NK-92 (cell line): ENCODE results near the gene DNAJB8.

Source experiments
- DNase-seq: peaks from one replicate; lab custom pipeline; 2025; ENCODE audit not compliant: unreplicated experiment; lab: John Stamatoyannopoulos, UW

The DNAJB8 gene

GRCh38 chr3:128483657-128484403 lies 17.1 kb upstream of the DNAJB8 start:
- DNase-seq = no peak

- DNase-seq = no peak
Observed at GRCh38 chr3:128482666-128483656, 16.3 kb upstream of the DNAJB8 start.

DNA sequence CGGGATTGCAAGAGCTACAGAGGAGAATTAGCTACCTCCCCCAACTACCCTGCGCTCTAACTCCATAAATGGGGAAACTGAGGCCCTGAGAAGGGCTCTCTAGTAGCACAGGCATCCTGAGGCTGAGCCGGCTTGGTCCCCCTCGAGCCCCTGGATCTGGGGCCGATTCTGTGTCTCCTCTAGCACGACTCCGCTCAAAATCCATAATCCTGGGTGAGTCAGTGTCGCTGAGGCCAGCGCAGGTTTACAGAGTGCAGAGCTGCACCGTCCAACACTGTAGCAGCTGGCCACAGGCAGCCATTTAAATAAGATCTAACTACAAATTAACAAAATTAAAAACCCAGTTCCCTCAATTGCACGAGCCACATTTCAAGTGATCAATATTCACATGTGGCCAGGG lies 15.5 kb upstream of the DNAJB8 start:
- DNase-seq = no peak

DNA sequence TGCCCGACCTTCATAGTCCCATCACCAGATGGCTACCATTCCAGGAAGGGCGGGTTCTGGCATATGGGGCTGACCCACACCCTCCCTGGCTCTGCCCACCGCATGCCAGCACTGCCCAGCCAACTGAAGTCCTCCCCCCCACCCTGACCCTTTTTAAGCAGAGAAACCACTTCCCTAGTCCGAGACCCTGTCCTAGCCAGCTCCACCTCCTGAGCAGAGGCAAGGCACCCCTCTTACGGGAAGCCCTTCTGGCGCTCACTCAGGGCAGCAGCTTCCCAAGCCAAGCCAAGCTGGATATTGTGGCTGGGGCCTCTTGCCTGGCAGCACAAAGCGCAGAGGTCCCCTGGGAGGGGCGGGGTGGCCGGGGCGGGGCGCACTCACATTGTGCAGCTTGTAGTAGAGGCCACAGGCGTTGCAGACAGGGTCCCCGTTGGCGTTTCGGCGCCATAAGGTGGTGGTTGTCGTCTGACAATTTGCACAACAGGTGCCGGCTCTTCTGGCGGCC lies 14.8 kb upstream of the DNAJB8 start:
- DNase-seq = no peak

DNA sequence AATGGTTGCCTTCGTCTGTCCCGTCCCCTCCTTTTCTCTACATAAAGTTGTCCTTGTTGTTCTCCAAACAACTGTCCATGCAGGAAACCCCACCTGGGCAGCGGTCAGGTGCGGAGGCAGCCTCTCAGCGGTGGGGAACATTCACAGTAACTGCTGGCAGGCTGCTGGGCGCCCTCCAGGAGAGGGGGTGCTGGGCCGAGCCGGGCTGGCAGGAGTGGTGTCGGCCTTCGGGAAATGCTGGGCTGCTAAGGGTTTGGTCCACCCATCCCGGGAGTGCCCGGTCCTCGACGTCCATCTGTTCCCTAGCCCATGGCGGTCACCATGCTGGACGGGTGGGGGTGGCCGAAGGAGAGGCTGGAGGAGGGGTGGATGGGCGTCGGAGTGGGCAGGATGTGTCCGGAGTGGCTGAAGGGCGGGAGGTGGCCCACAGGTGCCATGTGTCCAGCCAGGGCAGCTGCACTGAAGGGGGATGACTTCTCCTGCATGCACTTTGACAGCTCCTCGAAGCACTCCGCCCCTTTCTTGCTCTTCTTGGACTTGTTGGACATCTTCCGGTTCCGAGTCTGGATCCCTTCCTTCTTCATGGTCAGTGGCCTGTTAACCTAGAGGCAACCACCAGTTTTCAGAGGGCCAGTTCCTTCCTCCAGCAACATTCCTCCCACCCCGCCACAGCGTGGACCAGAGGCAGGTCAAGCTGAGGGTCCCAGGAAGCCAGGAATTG lies 14.2 kb upstream of the DNAJB8 start:
- DNase-seq = no peak

DNA sequence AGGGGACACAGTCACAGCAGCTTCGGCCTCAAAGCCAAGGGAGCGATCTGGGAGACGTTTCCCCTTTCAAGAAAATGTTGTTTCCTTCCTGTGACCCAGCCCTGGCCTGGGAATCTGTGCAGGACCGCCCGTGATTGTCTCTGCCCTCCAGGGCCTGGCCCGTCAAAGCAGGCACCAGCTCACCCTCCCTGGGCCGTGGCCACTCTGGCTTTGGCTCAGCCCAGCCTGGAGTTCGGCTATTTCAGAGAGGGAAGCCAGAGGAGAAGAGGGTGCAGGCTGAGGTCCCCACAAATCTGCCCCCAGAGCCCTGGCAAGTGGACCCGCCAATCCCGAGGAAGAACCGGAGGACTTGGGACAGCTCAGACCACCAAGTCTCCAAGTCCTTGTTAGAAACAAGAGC lies 13.6 kb upstream of the DNAJB8 start:
- DNase-seq = no peak

GRCh38 chr3:128479558-128480086 lies 12.9 kb upstream of the DNAJB8 start:
- no peak for DNase-seq

- no peak for DNase-seq
Observed at GRCh38 chr3:128478576-128479506, 12.2 kb upstream of the DNAJB8 start.

- no peak for DNase-seq
Observed at GRCh38 chr3:128476659-128477058, 10.0 kb upstream of the DNAJB8 start.

DNA sequence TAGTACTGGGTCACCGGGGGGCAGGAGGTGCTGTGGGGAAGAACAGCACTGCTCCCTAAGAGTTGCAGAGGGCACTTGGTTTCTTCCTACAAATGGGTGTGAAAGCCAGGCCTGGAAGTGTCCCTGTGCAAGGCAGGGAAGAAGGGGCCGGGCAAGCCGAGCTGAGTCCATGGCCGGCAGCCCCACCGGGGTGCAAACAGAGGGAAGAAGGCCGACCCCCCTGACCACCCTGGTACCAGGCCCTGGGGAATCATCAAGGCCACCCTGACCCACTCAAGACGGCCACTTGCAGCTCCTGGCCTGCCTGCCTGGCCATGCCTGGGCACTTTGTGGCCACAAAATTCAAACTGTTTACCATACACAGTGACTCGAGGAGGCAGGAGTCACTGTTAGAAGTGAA lies 8.7 kb upstream of the DNAJB8 start:
- no peak for DNase-seq

DNA sequence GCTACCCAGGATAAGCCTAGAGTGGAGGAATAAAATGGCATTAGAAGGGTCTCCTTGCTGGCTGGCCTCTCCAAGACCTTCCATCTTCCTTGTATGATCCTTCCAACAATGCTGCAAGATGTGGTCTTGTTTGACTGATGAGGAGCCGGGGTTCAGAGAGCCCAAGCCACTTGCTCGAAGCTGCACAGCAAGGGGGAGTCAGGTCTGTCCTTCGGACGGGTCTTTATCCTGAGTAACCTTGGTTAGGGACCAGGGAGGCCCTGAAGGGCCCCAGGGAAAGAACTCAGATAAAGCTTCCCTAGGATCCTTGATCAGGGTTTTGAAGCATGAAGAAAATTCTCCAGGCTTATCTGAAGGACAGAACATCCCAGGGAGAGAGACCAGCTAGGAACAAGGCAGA lies 7.0 kb upstream of the DNAJB8 start:
- DNase-seq = no peak

- no peak for DNase-seq
Observed at GRCh38 chr3:128473180-128473519, 6.5 kb upstream of the DNAJB8 start.

DNA sequence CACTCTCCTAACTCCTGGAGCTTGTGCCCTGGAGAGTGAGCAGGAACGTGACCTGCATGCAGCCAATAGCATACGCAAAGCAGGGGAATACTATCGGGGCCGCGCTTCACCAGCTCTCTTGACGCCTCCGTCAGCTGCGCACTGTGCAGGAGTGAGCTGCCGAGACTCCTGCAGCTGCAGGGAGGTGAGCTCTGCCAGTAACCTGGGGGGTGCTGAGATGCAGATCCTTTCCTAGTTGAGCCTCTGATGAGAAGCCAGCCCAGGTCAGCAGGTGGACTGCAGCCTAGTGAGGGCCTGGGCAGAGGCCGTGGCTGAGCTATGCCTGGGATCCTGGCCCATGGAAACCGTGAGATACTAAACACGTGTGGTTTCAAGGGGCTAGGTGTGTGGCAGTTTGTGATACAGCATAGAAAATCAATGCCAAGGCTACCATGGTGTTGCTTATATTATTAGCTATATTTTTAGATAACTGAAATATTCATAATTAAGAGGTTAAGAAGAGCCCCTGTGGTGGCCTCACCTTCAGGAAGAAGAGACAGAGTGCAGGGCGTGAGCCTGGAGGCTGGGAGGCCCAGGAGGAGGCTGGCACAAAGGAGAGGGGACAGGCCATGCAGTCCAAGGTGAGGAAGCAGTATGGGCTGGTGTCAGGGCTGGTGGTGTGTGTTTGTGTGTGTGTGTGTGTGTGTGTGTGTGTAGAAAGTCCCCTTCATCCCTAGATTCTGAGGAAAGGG lies 5.9 kb upstream of the DNAJB8 start:
- DNase-seq = no peak

GRCh38 chr3:128471720-128472119 lies 5.0 kb upstream of the DNAJB8 start:
- DNase-seq = no peak

DNA sequence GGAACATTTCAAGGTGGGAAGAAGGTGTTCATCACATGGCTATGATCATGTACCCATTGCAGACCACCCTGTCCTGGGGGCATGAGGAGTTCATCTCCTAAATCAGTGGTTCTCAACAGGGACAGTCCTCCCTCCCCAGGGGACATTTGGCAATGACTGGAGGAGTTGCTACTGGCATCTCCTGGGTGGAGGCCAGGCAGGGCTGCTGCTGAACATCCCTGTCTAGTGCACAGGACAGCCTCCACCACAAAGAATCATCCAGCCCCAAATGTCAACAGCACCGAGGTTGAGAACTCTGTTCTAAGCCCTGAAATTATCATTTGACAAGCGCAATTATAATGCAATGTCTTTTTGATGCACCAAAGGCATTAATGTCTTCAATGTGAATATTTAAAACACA lies 4.4 kb upstream of the DNAJB8 start:
- no peak for DNase-seq

- DNase-seq = no peak
Observed at GRCh38 chr3:128470134-128470899, 3.6 kb upstream of the DNAJB8 start.

- no peak for DNase-seq
Observed at GRCh38 chr3:128469556-128469955, 2.9 kb upstream of the DNAJB8 start.

- DNase-seq = no peak
Observed at GRCh38 chr3:128468791-128469527, 2.3 kb upstream of the DNAJB8 start.
